CD4-positive, alpha-beta T cell (primary cell): ENCODE data around the gene MEA1. TPM values are rescaled to one million over a fixed set of nuclear protein-coding genes. Genes with fewer than 3 reads are reported as not detected.

Experiments used
- ATAC-seq: fragments of 200-7000 bp; cut with Tn5 transposase; one replicate; pipeline ENCODE4 v1.10.0; 2022; ENCODE audit warnings: mild to moderate bottlenecking; ENCODE audit not compliant: poor library complexity
- CTCF ChIA-PET: fragments of 350-600 bp; sonication (Branson Sonifier 250); formaldehyde crosslinking; loops from one replicate; lab custom pipeline; 2021; ENCODE audit warnings: antibody characterized with exemption, inconsistent platforms; lab: Charles Lee
- POLR2A ChIA-PET: fragments of 350-600 bp; sonication (Branson Sonifier 250); formaldehyde crosslinking; loops from one replicate; lab custom pipeline; 2021; ENCODE audit warnings: antibody characterized with exemption, inconsistent platforms; lab: Charles Lee
- DNase-seq, 14 experiments: peaks; one replicate each; pipeline ENCODE4 v3.0.0-alpha.2; 2013 to 2020; ENCODE audit warnings: mixed read lengths in 2 of 14
- H3K27ac ChIP-seq, 2 donors: one replicate each; pipeline versions ENCODE4 v1.5.1 to v1.7.0; 2013; ENCODE audit warnings: low read length in 2 of 2, low read depth in 1 of 2, mild to moderate bottlenecking in 1 of 2
- H3K27me3 ChIP-seq, 2 experiments: 1 replicate in 1 of 2; 2 replicates in 1 of 2; pipeline versions ENCODE4 v1.6.1 to v1.7.0; 2013; ENCODE audit warnings: low read length in 2 of 2, control low read depth in 1 of 2, mild to moderate bottlenecking in 1 of 2, moderate library complexity in 1 of 2; ENCODE audit not compliant: insufficient read depth in 2 of 2, control insufficient read depth in 1 of 2
- H3K36me3 ChIP-seq: one replicate; pipeline ENCODE4 v1.6.1; 2013; ENCODE audit warnings: low read length, control low read depth; ENCODE audit not compliant: insufficient read depth
- H3K4me1 ChIP-seq: one replicate; pipeline ENCODE4 v1.6.1; 2013; ENCODE audit warnings: low read length, control low read depth; ENCODE audit not compliant: insufficient read depth
- H3K4me3 ChIP-seq: one replicate; pipeline ENCODE4 v1.5.1; 2013; ENCODE audit warnings: mild to moderate bottlenecking, low read length, moderate library complexity
- H3K9me3 ChIP-seq, 2 experiments: 1 replicate in 1 of 2; 2 replicates in 1 of 2; pipeline versions ENCODE4 v1.6.1 to v1.7.0; 2013; ENCODE audit warnings: low read length in 2 of 2, mild to moderate bottlenecking in 2 of 2, control low read depth in 1 of 2, moderate library complexity in 1 of 2; ENCODE audit not compliant: control insufficient read depth in 1 of 2, insufficient read depth in 1 of 2
- H3K27ac Mint-ChIP-seq: one replicate; pipeline ENCODE4 v1.8.0; 2020; ENCODE audit warnings: mixed read lengths
- H3K27me3 Mint-ChIP-seq: one replicate; pipeline ENCODE4 v1.8.0; 2021; ENCODE audit warnings: mixed read lengths
- H3K36me3 Mint-ChIP-seq: one replicate; pipeline ENCODE4 v1.8.0; 2021; ENCODE audit warnings: low read depth, mixed read lengths
- H3K4me1 Mint-ChIP-seq: one replicate; pipeline ENCODE4 v1.8.0; 2021; ENCODE audit warnings: low read depth, mixed read lengths
- H3K4me3 Mint-ChIP-seq: one replicate; pipeline ENCODE4 v1.8.0; 2020; ENCODE audit warnings: mild to moderate bottlenecking, mixed read lengths
- H3K9me3 Mint-ChIP-seq: one replicate; pipeline ENCODE4 v1.8.0; 2020; ENCODE audit warnings: mixed read lengths
- intact Hi-C, 2 experiments: fragments of 100-400 bp; cut with DNase I in 1 of 2; cut with micrococcal nuclease in 1 of 2; formaldehyde crosslinking; loops; one replicate each; pipeline versions ENCODE4 v1.15.1 to v1.9.0; 2023 to 2025; cut with DNase I, micrococcal nuclease
- total RNA-seq, 174 experiments: library from RNA in 2 of 174; stranded (reverse) in 2 of 174; gene quantifications; one replicate each; pipeline ENCODE4 v1.2.3 and lab custom pipeline; 2021 to 2026
- TF ChIP-seq, protein P1 (sequence below): fragments of 200-600 bp; IDR thresholded peaks from one replicate; pipeline ENCODE4 v1.8.0; 2022; ENCODE audit warnings: antibody characterized with exemption, mild to moderate bottlenecking

MEA1 gene
- total RNA-seq, 2 experiments from 2014 or later: 13.6 to 17.0 TPM

DNA sequence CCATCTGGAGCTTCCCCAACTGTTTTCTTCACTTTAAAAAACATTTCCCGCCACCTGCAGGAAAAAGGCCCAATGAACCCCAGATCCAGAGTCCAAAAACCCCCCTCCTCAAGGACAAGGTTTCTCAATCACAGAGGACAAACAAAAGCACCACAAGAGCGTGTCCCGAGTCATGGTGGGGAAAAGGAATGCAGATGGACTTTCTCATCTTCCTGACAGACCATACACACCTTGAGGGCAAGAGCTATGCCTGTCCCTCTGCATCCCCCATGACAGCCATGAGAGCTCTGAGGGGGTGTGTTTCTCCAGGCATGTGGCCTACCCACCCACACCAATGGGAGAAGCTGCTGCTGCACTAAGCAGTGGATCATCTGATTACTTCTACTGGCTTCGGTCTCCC, 43.8 kb downstream of the MEA1 start:
- H3K27ac ChIP-seq: no peak overlapping the region
- H3K36me3 Mint-ChIP-seq: peaks cover 23% of the 10 kb centered on the region
- H3K27me3 ChIP-seq: no peaks in the 10 kb centered on the region
- no peak overlapping the region for H3K4me3 Mint-ChIP-seq
- H3K4me3 ChIP-seq: no peak overlapping the region
- intact Hi-C loops: loop anchor here in 1 of 2 experiments (5.0 kb wide), 1 partner anchor 172 kb away; no protein-coding TSS in a partner anchor
- no peaks in the 10 kb centered on the region for H3K9me3 ChIP-seq
- ATAC-seq: no peak
- no peak overlapping the region for H3K27ac Mint-ChIP-seq
- H3K27me3 Mint-ChIP-seq: no peaks in the 10 kb centered on the region
- ChIA-PET CTCF (interaction anchor here (0.6 kb wide), 1 partner anchor 239 kb away, joined by 3 read pairs; no protein-coding TSS in a partner anchor), POLR2A (interaction anchor here (1.4 kb wide), 2 partner anchors 9 to 40 kb away, joined by 4 to 8 read pairs; partner anchors contain the start of genes CNPY3 and PEX6)
- H3K36me3 ChIP-seq: peaks cover 41% of the 10 kb centered on the region
- H3K4me1 ChIP-seq: peaks cover 4% of the 10 kb centered on the region
- no peak for DNase-seq
- H3K9me3 Mint-ChIP-seq: no peaks in the 10 kb centered on the region
- H3K4me1 Mint-ChIP-seq: no peaks in the 10 kb centered on the region
- TF ChIP-seq, protein P1, sequence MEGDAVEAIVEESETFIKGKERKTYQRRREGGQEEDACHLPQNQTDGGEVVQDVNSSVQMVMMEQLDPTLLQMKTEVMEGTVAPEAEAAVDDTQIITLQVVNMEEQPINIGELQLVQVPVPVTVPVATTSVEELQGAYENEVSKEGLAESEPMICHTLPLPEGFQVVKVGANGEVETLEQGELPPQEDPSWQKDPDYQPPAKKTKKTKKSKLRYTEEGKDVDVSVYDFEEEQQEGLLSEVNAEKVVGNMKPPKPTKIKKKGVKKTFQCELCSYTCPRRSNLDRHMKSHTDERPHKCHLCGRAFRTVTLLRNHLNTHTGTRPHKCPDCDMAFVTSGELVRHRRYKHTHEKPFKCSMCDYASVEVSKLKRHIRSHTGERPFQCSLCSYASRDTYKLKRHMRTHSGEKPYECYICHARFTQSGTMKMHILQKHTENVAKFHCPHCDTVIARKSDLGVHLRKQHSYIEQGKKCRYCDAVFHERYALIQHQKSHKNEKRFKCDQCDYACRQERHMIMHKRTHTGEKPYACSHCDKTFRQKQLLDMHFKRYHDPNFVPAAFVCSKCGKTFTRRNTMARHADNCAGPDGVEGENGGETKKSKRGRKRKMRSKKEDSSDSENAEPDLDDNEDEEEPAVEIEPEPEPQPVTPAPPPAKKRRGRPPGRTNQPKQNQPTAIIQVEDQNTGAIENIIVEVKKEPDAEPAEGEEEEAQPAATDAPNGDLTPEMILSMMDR: no peak

DNA sequence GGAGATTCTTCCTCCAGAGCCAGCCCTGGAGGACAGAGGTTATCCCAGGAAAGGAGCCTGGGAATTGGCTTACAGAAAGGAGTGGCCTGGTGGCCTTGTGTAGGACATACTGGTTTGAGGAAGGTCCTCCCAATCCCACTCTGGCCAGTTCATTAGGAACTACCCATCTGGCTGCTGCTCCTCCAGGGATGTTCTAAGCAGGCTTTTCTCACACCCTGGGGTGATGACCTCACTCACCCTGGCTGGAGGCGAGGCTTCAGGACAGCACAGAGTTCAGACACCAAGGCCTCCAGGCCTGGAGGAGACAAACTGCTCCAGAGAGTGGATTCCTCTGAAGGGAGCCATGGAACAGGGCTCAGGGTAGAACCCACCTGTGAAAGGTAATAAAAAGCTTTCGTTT, 44.3 kb downstream of the MEA1 start:
- H3K27ac Mint-ChIP-seq: no peak overlapping the region
- no peak overlapping the region for H3K27ac ChIP-seq
- H3K9me3 ChIP-seq: no peaks in the 10 kb centered on the region
- no peaks in the 10 kb centered on the region for H3K4me1 ChIP-seq
- intact Hi-C loops: loop anchor here in 1 of 2 experiments (5.0 kb wide), 1 partner anchor 173 kb away; no protein-coding TSS in a partner anchor
- peaks cover 44% of the 10 kb centered on the region for H3K36me3 ChIP-seq
- ChIA-PET CTCF (no interaction called here), POLR2A (interaction anchor here (1.4 kb wide), 1 partner anchor 40 kb away, joined by 8 read pairs; the partner anchor contains the start of gene CNPY3)
- H3K4me3 ChIP-seq: no peak overlapping the region
- no peaks in the 10 kb centered on the region for H3K27me3 Mint-ChIP-seq
- no peaks in the 10 kb centered on the region for H3K4me1 Mint-ChIP-seq
- DNase-seq: no peak
- ATAC-seq: no peak
- H3K9me3 Mint-ChIP-seq: no peaks in the 10 kb centered on the region
- peaks cover 24% of the 10 kb centered on the region for H3K36me3 Mint-ChIP-seq
- H3K27me3 ChIP-seq: no peaks in the 10 kb centered on the region
- H3K4me3 Mint-ChIP-seq: no peak overlapping the region
- TF ChIP-seq, protein P1: no peak

DNA sequence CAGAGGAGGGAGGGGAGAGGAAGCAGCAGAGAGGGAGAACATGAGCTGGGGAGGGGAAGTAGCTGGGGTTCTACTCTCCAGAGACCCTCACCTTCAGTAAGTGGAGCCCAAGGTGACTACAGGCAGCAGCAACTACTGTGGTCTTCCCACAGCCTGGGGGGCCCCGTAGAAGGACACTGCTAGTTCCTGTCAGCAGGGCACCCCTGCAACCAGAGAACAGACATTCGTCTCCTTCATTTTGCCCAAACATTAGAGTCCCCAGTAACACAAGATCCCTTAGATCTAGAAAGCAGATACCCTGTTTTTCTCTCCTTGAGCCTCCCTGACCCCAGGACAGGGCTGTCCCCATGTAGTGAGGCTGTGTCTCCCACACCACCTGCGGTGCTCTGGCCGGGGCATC, 45.0 kb downstream of the MEA1 start:
- ChIA-PET POLR2A (interaction anchor here (1.3 kb wide), 1 partner anchor 15 kb away, joined by 4 read pairs; the partner anchor contains the start of gene PPP2R5D), CTCF (no interaction called here)
- Histone ChIP-seq H3K4me1 (no peaks in the 10 kb centered on the region), H3K27ac (no peak overlapping the region), H3K4me3 (no peak overlapping the region), H3K36me3 (peaks cover 48% of the 10 kb centered on the region), H3K9me3 (no peaks in the 10 kb centered on the region), H3K27me3 (no peaks in the 10 kb centered on the region)
- Mint-ChIP-seq H3K4me1 (no peaks in the 10 kb centered on the region), H3K36me3 (peaks cover 28% of the 10 kb centered on the region), H3K27ac (no peak overlapping the region), H3K9me3 (no peaks in the 10 kb centered on the region), H3K27me3 (no peaks in the 10 kb centered on the region), H3K4me3 (no peak overlapping the region)
- TF ChIP-seq, protein P1: no peak
- intact Hi-C loops: loop anchor here in 1 of 2 experiments (5.0 kb wide), 1 partner anchor 174 kb away; no protein-coding TSS in a partner anchor
- no peak for ATAC-seq
- no peak for DNase-seq
